Mesothelial cell of epicardium (in vitro differentiated cells): Measurements from ENCODE around the gene ULK4. TPM values are rescaled to one million over a fixed set of nuclear protein-coding genes. Genes with fewer than 3 reads are reported as not detected.
A peak's percentile ranks its signal among the peaks of the same experiment; 100 is the strongest.

Experiments used
- DNase-seq, 2 experiments: peaks; one replicate each; pipeline ENCODE4 v3.0.0; 2021; ENCODE audit warnings: low spot score in 2 of 2; ENCODE audit not compliant: unreplicated experiment in 2 of 2
- H3K27ac Mint-ChIP-seq: 2 replicates; pipeline ENCODE4 v1.8.0; 2021; ENCODE audit warnings: mixed read lengths
- H3K27me3 Mint-ChIP-seq: 2 replicates; pipeline ENCODE4 v1.8.0; 2021; ENCODE audit warnings: low read depth, mixed read lengths
- H3K36me3 Mint-ChIP-seq: 2 replicates; pipeline ENCODE4 v1.8.0; 2021; ENCODE audit warnings: mixed read lengths
- H3K4me1 Mint-ChIP-seq: 2 replicates; pipeline ENCODE4 v1.8.0; 2021; ENCODE audit warnings: mixed read lengths
- H3K4me3 Mint-ChIP-seq: 2 replicates; pipeline ENCODE4 v1.8.0; 2021; ENCODE audit warnings: mild to moderate bottlenecking, moderate library complexity, mixed read lengths
- H3K9me3 Mint-ChIP-seq: 2 replicates; pipeline ENCODE4 v1.8.0; 2021; ENCODE audit warnings: mixed read lengths
- total RNA-seq: library from RNA; stranded (reverse); gene quantifications from 3 replicates; pipeline ENCODE4 v1.2.1, GENCODE V29; 2021
- TF ChIP-seq, protein P1 (sequence below): fragments of 200-600 bp; sonication (generic); IDR thresholded peaks from one replicate; pipeline ENCODE4 v1.5.0; 2021; ENCODE audit warnings: antibody characterized with exemption; ENCODE audit not compliant: unreplicated experiment

Gene ULK4
- total RNA-seq, 1 donor from 2014 or later: 10.7 TPM

DNA sequence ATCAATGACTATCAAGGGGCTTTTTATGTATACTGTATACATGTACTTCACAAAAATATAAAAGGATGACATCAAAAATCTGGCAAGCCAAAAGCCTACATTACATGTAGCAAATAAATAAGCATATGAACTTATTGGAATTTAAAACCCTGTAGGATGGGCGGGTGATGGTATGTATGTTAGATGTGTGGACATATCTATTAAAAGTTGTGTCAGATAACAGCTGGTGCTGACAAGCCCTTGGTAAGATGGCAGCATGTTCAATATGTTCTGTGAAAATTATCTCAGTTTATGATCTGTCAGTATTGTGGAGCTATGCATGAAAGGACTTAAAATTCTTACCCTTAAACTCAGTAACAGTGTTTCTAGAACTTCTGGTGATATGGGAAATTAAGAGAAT is 742.5 kb downstream of the ULK4 start:
- H3K27ac Mint-ChIP-seq: no peak overlapping the region
- no peak overlapping the region for H3K4me3 Mint-ChIP-seq

DNA sequence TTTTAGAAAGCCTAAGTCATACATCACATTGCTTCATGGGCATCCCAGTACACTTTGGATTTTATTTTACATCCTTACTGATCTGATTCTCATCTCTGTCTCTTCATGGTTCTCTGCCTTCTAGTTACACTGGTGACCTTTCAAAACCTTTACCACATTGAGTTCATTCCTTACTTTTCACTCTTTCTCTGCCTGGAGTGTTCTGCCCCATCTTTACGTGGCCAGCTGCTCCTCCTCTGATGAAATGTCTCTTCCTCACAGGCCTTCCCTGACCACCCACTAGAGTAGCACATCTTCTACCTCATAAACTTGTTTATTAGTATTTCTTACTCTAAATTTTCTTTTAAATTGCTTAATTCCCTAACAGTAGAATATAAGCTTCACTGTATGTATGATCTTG is 744.9 kb downstream of the ULK4 start:
- H3K9me3 Mint-ChIP-seq: peaks cover 2% of the 10 kb centered on the region
- peak overlapping the region; percentile 36 for H3K27ac Mint-ChIP-seq
- H3K4me1 Mint-ChIP-seq: peaks cover 66% of the 10 kb centered on the region
- H3K36me3 Mint-ChIP-seq: peaks cover 2% of the 10 kb centered on the region
- H3K27me3 Mint-ChIP-seq: no peaks in the 10 kb centered on the region
- TF ChIP-seq, protein P1, sequence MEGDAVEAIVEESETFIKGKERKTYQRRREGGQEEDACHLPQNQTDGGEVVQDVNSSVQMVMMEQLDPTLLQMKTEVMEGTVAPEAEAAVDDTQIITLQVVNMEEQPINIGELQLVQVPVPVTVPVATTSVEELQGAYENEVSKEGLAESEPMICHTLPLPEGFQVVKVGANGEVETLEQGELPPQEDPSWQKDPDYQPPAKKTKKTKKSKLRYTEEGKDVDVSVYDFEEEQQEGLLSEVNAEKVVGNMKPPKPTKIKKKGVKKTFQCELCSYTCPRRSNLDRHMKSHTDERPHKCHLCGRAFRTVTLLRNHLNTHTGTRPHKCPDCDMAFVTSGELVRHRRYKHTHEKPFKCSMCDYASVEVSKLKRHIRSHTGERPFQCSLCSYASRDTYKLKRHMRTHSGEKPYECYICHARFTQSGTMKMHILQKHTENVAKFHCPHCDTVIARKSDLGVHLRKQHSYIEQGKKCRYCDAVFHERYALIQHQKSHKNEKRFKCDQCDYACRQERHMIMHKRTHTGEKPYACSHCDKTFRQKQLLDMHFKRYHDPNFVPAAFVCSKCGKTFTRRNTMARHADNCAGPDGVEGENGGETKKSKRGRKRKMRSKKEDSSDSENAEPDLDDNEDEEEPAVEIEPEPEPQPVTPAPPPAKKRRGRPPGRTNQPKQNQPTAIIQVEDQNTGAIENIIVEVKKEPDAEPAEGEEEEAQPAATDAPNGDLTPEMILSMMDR: no peak
- H3K4me3 Mint-ChIP-seq: no peak overlapping the region
- DNase-seq: no peak

More for the DNA sequence above, 742.5 kb downstream of the ULK4 start:
- Mint-ChIP-seq H3K27me3 (no peaks in the 10 kb centered on the region), H3K4me1 (peaks cover 57% of the 10 kb centered on the region), H3K9me3 (no peaks in the 10 kb centered on the region), H3K36me3 (peaks cover 1% of the 10 kb centered on the region)
- TF ChIP-seq, protein P1: no peak
- DNase-seq: no peak

DNA sequence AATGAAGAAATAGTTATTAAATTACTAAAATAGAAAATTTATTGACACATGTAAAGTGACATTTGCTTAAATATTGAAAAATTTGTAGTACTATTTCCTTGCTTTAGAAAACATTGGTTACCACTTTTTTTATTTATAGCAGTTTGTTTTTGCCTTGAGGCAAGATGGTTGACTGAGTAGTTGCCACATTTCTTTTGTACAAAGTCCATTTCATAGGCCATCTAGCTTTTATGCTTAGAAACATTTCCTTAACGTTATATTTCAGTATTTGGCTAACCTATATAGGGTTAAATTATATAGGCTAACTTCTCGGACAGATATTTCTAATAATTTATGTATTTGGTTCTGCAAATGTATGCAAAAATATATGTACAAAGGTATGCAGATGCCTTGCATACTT is 745.5 kb downstream of the ULK4 start:
- Mint-ChIP-seq H3K4me1 (peaks cover 60% of the 10 kb centered on the region), H3K36me3 (peaks cover 8% of the 10 kb centered on the region), H3K27ac (no peak overlapping the region), H3K27me3 (no peaks in the 10 kb centered on the region), H3K9me3 (peaks cover 5% of the 10 kb centered on the region), H3K4me3 (no peak overlapping the region)
- TF ChIP-seq, protein P1: no peak
- no peak for DNase-seq

DNA sequence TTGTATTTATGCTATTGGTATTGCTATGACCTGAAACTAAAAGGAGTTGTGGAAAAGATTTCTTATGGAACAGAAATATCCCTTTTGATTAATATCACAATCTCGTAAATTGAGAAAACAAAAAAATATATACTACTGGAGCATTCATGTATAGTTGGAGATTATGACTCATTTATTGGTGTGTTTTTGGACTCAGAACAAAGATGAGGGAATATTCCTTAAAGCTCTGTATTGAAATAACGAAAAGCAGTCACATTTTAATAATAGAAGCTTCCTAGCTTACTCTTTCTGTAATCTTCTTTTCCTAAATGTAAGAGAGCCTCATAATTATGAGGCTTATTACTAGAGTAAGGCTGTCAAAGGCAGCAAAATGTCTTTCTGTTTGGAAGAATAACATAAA is 748.3 kb downstream of the ULK4 start:
- TF ChIP-seq, protein P1: no peak
- Mint-ChIP-seq H3K27ac (peak overlapping the region; percentile 13), H3K4me1 (peaks cover 52% of the 10 kb centered on the region), H3K36me3 (peaks cover 16% of the 10 kb centered on the region), H3K9me3 (peaks cover 9% of the 10 kb centered on the region), H3K27me3 (no peaks in the 10 kb centered on the region), H3K4me3 (no peak overlapping the region)
- no peak for DNase-seq

DNA sequence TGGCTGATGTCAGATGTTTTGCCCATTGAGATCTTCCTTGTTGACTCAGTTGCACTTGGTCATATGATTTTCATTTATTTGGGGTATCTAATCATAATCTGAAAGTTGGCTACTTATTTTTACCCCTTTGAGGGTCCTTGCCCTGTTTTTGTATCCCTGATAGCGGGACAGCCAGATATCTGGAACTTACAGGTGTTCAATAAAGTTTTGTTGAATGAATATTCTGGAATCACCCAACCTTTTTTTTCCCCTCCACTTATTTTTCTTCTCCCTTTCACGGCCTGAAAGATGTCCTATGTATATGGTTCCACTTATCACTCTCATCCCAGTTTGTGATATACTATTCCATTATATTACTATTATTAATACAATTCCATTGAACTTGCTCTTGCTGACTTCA is 749.8 kb downstream of the ULK4 start:
- Mint-ChIP-seq H3K27me3 (no peaks in the 10 kb centered on the region), H3K27ac (no peak overlapping the region), H3K4me1 (peaks cover 56% of the 10 kb centered on the region), H3K36me3 (peaks cover 16% of the 10 kb centered on the region), H3K4me3 (no peak overlapping the region), H3K9me3 (peaks cover 9% of the 10 kb centered on the region)
- TF ChIP-seq, protein P1: no peak
- DNase-seq: no peak

DNA sequence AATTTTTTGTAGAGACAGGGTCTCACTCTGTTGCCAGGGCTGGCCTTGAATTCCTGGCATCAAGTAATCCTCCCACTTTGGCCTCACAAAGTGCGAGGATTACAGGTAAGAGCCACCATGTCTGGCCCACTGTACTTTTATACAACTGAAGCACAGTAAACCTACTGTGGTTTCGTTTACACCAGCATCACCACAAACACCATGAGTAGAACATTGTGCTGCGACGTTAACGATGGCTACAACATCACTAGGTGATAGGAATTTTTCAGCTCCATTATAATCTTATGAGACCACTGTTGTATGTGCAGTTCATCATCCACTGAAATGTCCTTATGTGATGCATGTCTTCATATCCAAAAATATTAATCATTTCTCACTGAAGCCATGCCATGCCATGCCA is 750.9 kb downstream of the ULK4 start:
- Mint-ChIP-seq H3K4me3 (no peak overlapping the region), H3K4me1 (peaks cover 61% of the 10 kb centered on the region), H3K9me3 (peaks cover 9% of the 10 kb centered on the region), H3K36me3 (peaks cover 16% of the 10 kb centered on the region), H3K27ac (no peak overlapping the region), H3K27me3 (no peaks in the 10 kb centered on the region)
- no peak for DNase-seq
- TF ChIP-seq, protein P1: no peak
